SH-SY5Y (cell line): ENCODE results near the gene HOXB2.

Experiments used
- GATA2 ChIP-seq: IDR thresholded peaks from 2 replicates; pipeline ENCODE4 v1.6.1; 2011; ENCODE audit warnings: mild to moderate bottlenecking, low read depth, low read length
- GATA3 ChIP-seq: IDR thresholded peaks from 2 replicates; pipeline ENCODE4 v1.6.1; 2011; ENCODE audit warnings: low read depth, mild to moderate bottlenecking, low read length, moderate library complexity

The HOXB2 gene

GRCh38 chr17:48515925-48516900 lies 28.7 kb downstream of the HOXB2 start:
- TF ChIP-seq GATA3: no peak
- no peak for TF ChIP-seq GATA2

GRCh38 chr17:48514477-48514876 lies 30.4 kb downstream of the HOXB2 start:
- no peak for TF ChIP-seq GATA2
- no peak for TF ChIP-seq GATA3

GRCh38 chr17:48513666-48514455 lies 31.0 kb downstream of the HOXB2 start:
- TF ChIP-seq GATA2 (no peak), GATA3 (no peak)

GRCh38 chr17:48513097-48513496 lies 31.8 kb downstream of the HOXB2 start:
- TF ChIP-seq GATA2 (no peak), GATA3 (no peak)

DNA sequence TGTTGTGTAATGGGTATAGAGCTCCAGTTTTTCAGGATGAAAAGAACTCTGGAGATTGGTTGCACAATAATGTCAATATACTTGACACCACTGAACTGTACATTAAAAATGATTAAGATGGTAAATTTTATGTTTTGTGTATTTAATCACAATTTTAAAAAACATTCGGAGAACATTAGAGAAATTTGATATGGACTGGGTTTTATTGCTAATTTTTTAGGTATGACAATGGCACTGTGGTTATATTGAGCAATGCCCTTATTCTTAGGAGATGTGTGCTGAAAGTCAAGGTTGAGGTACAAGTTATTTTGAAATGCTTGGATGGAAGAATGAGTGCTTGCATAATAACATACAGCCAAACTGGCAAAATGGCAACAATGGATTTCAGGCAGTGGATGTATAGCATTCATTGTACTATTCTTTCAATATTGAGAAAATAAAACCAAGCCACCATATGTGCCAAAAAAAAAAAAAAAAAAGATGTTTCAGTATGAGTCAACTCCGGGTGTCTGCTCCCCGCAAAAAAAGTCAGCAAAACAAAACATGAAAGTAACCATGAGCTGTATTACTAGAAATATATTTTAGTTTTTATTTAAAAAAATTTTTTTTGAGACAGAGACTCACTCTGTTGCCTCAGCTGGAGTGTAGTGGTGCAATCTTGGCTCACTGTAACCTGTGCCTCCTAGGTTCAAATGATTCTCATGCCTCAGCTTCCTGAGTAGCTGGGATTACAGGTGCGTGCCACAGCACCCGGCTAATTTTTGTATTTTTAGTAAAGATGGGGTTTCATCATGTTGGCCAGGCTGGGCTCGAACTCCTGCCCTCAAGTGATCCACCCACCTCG lies 33.9 kb downstream of the HOXB2 start:
- no peak for TF ChIP-seq GATA3
- no peak for TF ChIP-seq GATA2

GRCh38 chr17:48510381-48510760 lies 34.5 kb downstream of the HOXB2 start:
- TF ChIP-seq GATA2 (no peak), GATA3 (no peak)

GRCh38 chr17:48506246-48506645 lies 38.7 kb downstream of the HOXB2 start:
- no peak for TF ChIP-seq GATA3
- TF ChIP-seq GATA2: no peak

DNA sequence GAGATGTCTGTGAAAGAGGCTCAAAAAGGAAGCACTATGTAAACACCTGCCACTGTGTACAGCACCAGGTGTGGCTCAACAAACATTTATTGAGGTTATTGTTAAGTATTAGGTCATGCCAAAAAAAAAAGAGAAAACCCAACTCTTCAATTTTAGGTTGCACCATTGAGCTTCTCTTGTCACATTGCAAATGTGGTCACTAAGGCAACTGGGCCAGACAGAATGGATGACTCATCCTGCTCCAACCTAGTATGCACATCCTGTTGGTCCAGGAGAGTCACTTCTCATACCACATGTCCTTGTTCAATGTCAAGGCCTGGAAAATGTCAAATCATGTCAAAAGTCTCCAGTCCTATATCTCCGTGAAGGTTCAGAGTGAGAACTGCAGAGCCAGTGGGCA lies 39.1 kb downstream of the HOXB2 start:
- TF ChIP-seq GATA2 (no peak), GATA3 (no peak)

DNA sequence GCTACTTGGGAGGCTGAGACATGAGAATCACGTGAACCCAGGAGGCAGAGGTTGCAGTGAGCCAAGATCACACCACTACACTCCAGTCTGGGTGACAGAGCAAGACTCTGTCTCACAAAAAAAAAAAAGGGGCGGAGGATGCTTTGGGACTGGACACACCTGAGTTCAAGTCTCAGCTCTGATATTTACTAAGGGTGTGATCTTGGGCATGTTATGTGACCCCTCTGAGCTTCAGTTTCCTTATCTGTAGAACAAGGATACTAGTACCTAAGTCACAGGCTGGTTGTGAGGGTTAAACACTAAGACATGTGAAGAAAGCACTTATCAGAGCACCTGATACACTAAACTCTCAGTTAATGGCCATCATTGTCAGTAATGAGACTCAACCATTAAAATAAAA lies 40.0 kb downstream of the HOXB2 start:
- TF ChIP-seq GATA2 (no peak), GATA3 (no peak)

GRCh38 chr17:48503747-48504146 lies 41.2 kb downstream of the HOXB2 start:
- TF ChIP-seq GATA2 (no peak), GATA3 (no peak)

- TF ChIP-seq GATA2: no peak
- no peak for TF ChIP-seq GATA3
Observed at GRCh38 chr17:48502901-48503300, 42.0 kb downstream of the HOXB2 start.

- TF ChIP-seq GATA3 (no peak), GATA2 (no peak)
Observed at GRCh38 chr17:48502312-48502711, 42.6 kb downstream of the HOXB2 start.

- TF ChIP-seq GATA2 (no peak), GATA3 (no peak)
Observed at GRCh38 chr17:48500435-48501426, 44.2 kb downstream of the HOXB2 start.
